ENCODE data around the gene NUP210. TPM values are rescaled to one million over a fixed set of nuclear protein-coding genes. Genes with fewer than 3 reads are reported as not detected.

NUP210 gene
- total and polyA plus RNA-seq, 4 donors = 9.9 to 38.6 (median 22.9) TPM

- TF ChIP-seq FOXA1 (IDR thresholded peaks at IDR 0.05) (no peak), HNF4A (conservative IDR thresholded peaks at IDR 0.05) (no peak), TAF1 (conservative IDR thresholded peaks at IDR 0.05) (no peak), EGR1 (IDR thresholded peaks at IDR 0.05; ENCODE audit: low read depth in 2 of 2) (no peak), YY1 (IDR thresholded peaks at IDR 0.05) (no peak), NR2F2 (IDR thresholded peaks at IDR 0.05) (no peak), ZBTB33 (IDR thresholded peaks at IDR 0.05) (no peak)
- TF ChIP-seq, protein P1, sequence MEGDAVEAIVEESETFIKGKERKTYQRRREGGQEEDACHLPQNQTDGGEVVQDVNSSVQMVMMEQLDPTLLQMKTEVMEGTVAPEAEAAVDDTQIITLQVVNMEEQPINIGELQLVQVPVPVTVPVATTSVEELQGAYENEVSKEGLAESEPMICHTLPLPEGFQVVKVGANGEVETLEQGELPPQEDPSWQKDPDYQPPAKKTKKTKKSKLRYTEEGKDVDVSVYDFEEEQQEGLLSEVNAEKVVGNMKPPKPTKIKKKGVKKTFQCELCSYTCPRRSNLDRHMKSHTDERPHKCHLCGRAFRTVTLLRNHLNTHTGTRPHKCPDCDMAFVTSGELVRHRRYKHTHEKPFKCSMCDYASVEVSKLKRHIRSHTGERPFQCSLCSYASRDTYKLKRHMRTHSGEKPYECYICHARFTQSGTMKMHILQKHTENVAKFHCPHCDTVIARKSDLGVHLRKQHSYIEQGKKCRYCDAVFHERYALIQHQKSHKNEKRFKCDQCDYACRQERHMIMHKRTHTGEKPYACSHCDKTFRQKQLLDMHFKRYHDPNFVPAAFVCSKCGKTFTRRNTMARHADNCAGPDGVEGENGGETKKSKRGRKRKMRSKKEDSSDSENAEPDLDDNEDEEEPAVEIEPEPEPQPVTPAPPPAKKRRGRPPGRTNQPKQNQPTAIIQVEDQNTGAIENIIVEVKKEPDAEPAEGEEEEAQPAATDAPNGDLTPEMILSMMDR (IDR thresholded peaks at IDR 0.05; ENCODE audit: low read depth, low read length, missing input control) = no peak
- TF ChIP-seq, protein P2, sequence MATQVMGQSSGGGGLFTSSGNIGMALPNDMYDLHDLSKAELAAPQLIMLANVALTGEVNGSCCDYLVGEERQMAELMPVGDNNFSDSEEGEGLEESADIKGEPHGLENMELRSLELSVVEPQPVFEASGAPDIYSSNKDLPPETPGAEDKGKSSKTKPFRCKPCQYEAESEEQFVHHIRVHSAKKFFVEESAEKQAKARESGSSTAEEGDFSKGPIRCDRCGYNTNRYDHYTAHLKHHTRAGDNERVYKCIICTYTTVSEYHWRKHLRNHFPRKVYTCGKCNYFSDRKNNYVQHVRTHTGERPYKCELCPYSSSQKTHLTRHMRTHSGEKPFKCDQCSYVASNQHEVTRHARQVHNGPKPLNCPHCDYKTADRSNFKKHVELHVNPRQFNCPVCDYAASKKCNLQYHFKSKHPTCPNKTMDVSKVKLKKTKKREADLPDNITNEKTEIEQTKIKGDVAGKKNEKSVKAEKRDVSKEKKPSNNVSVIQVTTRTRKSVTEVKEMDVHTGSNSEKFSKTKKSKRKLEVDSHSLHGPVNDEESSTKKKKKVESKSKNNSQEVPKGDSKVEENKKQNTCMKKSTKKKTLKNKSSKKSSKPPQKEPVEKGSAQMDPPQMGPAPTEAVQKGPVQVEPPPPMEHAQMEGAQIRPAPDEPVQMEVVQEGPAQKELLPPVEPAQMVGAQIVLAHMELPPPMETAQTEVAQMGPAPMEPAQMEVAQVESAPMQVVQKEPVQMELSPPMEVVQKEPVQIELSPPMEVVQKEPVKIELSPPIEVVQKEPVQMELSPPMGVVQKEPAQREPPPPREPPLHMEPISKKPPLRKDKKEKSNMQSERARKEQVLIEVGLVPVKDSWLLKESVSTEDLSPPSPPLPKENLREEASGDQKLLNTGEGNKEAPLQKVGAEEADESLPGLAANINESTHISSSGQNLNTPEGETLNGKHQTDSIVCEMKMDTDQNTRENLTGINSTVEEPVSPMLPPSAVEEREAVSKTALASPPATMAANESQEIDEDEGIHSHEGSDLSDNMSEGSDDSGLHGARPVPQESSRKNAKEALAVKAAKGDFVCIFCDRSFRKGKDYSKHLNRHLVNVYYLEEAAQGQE (IDR thresholded peaks at IDR 0.05) = no peak
- TF ChIP-seq, protein P3, sequence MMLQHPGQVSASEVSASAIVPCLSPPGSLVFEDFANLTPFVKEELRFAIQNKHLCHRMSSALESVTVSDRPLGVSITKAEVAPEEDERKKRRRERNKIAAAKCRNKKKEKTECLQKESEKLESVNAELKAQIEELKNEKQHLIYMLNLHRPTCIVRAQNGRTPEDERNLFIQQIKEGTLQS (IDR thresholded peaks at IDR 0.05) = no peak
- H3K27me3 ChIP-seq (ENCODE audit: control insufficient read depth in 4 of 4, insufficient read depth in 4 of 4, low read length in 3 of 4) = no peaks in the 10 kb centered on the region
- H3K4me1 ChIP-seq (ENCODE audit: control insufficient read depth in 4 of 4, insufficient read depth in 4 of 4, low read length in 3 of 4) = peaks cover 5 to 49% (median 22%) of the 10 kb centered on the region in 4 donors
- no peaks in the 10 kb centered on the region for H3K36me3 ChIP-seq (ENCODE audit: control insufficient read depth in 4 of 4, insufficient read depth in 3 of 4, low read depth in 1 of 4, low read length in 3 of 4)
- H3K4me3 ChIP-seq (ENCODE audit: low read depth in 1 of 3, low read length in 3 of 3) = no peak overlapping the region
- no peak overlapping the region for H3K9ac ChIP-seq (ENCODE audit: low read depth in 1 of 2, low read length in 2 of 2)
- no peak for DNase-seq (ENCODE audit: low spot score)
- H3K27ac ChIP-seq (ENCODE audit: low read depth in 1 of 2, low read length in 2 of 2) = no peak overlapping the region
- WGBS = 62% methylated on average over 6 of the region's 6 CpGs
- no peaks in the 10 kb centered on the region for H3K9me3 ChIP-seq (ENCODE audit: control insufficient read depth in 4 of 4, low read length in 3 of 4)
Observed at GRCh38 chr3:13417166-13417947, 2.8 kb downstream of the NUP210 start.

DNA sequence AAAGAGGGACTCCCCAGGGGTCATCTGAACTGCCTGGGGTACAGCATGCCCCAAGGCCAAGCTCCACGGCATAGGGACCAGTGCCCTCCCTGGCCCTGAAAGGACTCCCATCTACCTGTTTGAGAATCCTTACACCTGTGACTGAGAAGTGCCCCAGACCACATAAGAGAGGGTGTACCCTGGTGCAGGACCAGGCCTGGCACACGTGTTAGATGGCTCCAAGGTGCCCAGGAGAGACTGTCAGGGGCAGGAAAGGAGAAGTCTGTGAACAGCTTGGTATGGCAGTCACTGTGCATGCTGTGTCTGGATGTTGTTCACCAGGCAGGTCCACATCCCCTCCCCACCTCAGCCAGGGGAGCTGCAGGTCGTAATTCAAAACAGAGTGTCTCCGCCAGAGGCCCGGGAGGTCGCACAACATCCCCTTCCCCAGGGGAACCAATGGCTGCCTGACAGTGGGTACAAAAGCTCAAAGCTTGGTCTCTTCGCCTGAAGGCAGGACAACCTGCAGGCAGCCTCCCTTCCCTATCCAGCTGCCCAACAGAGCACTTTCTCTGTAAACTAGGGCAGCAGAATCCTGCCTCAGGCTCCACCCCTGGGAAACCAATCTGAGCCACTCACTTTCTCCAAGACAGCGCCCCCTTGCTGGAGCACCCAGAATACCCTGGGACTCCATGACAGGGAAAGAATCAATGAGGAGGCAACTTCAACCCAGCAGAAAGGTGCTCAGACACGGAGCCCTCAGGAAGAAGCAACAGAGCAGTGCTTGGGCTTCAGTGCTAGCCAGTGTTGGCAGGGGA is 3.9 kb downstream of the NUP210 start:
- Histone ChIP-seq H3K9ac (ENCODE audit: low read depth in 1 of 2, low read length in 2 of 2) (no peak overlapping the region), H3K27ac (ENCODE audit: low read depth in 1 of 2, low read length in 2 of 2) (no peak overlapping the region), H3K27me3 (ENCODE audit: control insufficient read depth in 4 of 4, insufficient read depth in 4 of 4, low read length in 3 of 4) (no peaks in the 10 kb centered on the region), H3K9me3 (ENCODE audit: control insufficient read depth in 4 of 4, low read length in 3 of 4) (no peaks in the 10 kb centered on the region), H3K4me1 (ENCODE audit: control insufficient read depth in 4 of 4, insufficient read depth in 4 of 4, low read length in 3 of 4) (peaks cover 5 to 49% (median 22%) of the 10 kb centered on the region in 4 donors), H3K4me3 (ENCODE audit: low read depth in 1 of 3, low read length in 3 of 3) (no peak overlapping the region), H3K36me3 (ENCODE audit: control insufficient read depth in 4 of 4, insufficient read depth in 3 of 4, low read depth in 1 of 4, low read length in 3 of 4) (no peaks in the 10 kb centered on the region)
- TF ChIP-seq GABPA (IDR thresholded peaks at IDR 0.05 in 1 of 2, conservative IDR thresholded peaks at IDR 0.05 in 1 of 2) (no peak), HNF4G (IDR thresholded peaks at IDR 0.05) (no peak), FOXA1 (IDR thresholded peaks at IDR 0.05) (no peak), JUND (IDR thresholded peaks at IDR 0.05) (no peak), TAF1 (conservative IDR thresholded peaks at IDR 0.05) (no peak), EGR1 (IDR thresholded peaks at IDR 0.05; ENCODE audit: low read depth in 2 of 2) (no peak), NR2F2 (IDR thresholded peaks at IDR 0.05) (no peak), RXRA (IDR thresholded peaks at IDR 0.05) (no peak), YY1 (IDR thresholded peaks at IDR 0.05) (no peak)
- TF ChIP-seq, protein P2 (IDR thresholded peaks at IDR 0.05) = no peak
- WGBS = 85% methylated on average over 9 of the region's 9 CpGs
- DNase-seq (ENCODE audit: low spot score) = no peak

Measured in liver (tissue), 9 donors.